OCI-LY1 (cell line): Measurements from ENCODE around the gene CACNA1C.

Experiments used
- H2AFZ ChIP-seq: fragments of 200-600 bp; sonication (generic), shearing (Covaris generic); 2 replicates; pipeline ENCODE4 v1.6.0; 2014; ENCODE audit warnings: antibody characterized with exemption, mild to moderate bottlenecking, low read length
- H3F3A ChIP-seq: fragments of 200-600 bp; sonication (generic), shearing (Covaris generic); 2 replicates; pipeline ENCODE4 v1.6.0; 2014; ENCODE audit warnings: mild to moderate bottlenecking, antibody characterized with exemption, low read length, moderate library complexity; ENCODE audit not compliant: insufficient read depth
- H3K27ac ChIP-seq: fragments of 200-600 bp; sonication (generic); 2 replicates; pipeline ENCODE4 v1.5.1; 2014; ENCODE audit warnings: low read length, mixed run types, mild to moderate bottlenecking, low read depth; ENCODE audit not compliant: poor library complexity, severe bottlenecking
- H3K27me3 ChIP-seq: fragments of 200-600 bp; sonication (generic); 2 replicates; pipeline ENCODE4 v1.6.0; 2014; ENCODE audit warnings: antibody characterized with exemption, mild to moderate bottlenecking, low read length, moderate library complexity; ENCODE audit not compliant: insufficient read depth
- H3K36me3 ChIP-seq: fragments of 200-600 bp; sonication (generic); 2 replicates; pipeline ENCODE4 v1.6.1; 2014; ENCODE audit warnings: mild to moderate bottlenecking, antibody characterized with exemption, low read length, moderate library complexity, mixed read lengths; ENCODE audit not compliant: insufficient read depth
- H3K4me1 ChIP-seq: fragments of 200-600 bp; sonication (generic); 2 replicates; pipeline ENCODE4 v1.5.1; 2014; ENCODE audit warnings: mild to moderate bottlenecking, low read length, moderate library complexity; ENCODE audit not compliant: insufficient read depth, severe bottlenecking
- H3K4me2 ChIP-seq: fragments of 200-600 bp; sonication (generic), shearing (Covaris generic); 2 replicates; pipeline ENCODE4 v1.6.1; 2014; ENCODE audit warnings: low read length
- H3K4me3 ChIP-seq: fragments of 200-600 bp; sonication (generic); 2 replicates; pipeline ENCODE4 v1.5.1; 2014; ENCODE audit warnings: low read length, low read depth, mild to moderate bottlenecking, mixed read lengths; ENCODE audit not compliant: poor library complexity, severe bottlenecking
- H3K79me2 ChIP-seq: fragments of 200-600 bp; shearing (Covaris generic); 2 replicates; pipeline ENCODE4 v1.6.1; 2016; ENCODE audit warnings: mixed run types, low read length, mixed read lengths; ENCODE audit not compliant: insufficient read depth
- H3K9ac ChIP-seq: fragments of 200-600 bp; sonication (generic), shearing (Covaris generic); 2 replicates; pipeline ENCODE4 v1.6.1; 2014; ENCODE audit warnings: mild to moderate bottlenecking, low read length, mixed read lengths
- H3K9me2 ChIP-seq: fragments of 200-600 bp; sonication (generic), shearing (Covaris generic); 2 replicates; pipeline ENCODE4 v1.6.1; 2014; ENCODE audit warnings: low read depth, mild to moderate bottlenecking, low read length, mixed read lengths
- H3K9me3 ChIP-seq: fragments of 200-600 bp; shearing (Covaris generic); 2 replicates; pipeline ENCODE4 v1.6.1; 2014; ENCODE audit warnings: low read length, mixed read lengths
- H4K20me1 ChIP-seq: fragments of 200-600 bp; sonication (generic), shearing (Covaris generic); 2 replicates; pipeline ENCODE4 v1.6.0; 2016; ENCODE audit warnings: mild to moderate bottlenecking, low read length; ENCODE audit not compliant: insufficient read depth
- EZH2 ChIP-seq: fragments of 200-600 bp; sonication (generic), shearing (Covaris generic); IDR thresholded peaks from 2 replicates; pipeline ENCODE4 v1.8.0; 2017; ENCODE audit warnings: borderline replicate concordance, mixed run types, mild to moderate bottlenecking, antibody characterized with exemption, low read length, moderate library complexity, mixed read lengths
- TF ChIP-seq, protein P1 (sequence below): fragments of 200-600 bp; sonication (generic), shearing (Covaris generic); IDR thresholded peaks from 2 replicates; pipeline ENCODE4 v1.5.1; 2017; ENCODE audit warnings: mild to moderate bottlenecking, antibody characterized with exemption, low read length, moderate library complexity, mixed read lengths

CACNA1C gene

DNA sequence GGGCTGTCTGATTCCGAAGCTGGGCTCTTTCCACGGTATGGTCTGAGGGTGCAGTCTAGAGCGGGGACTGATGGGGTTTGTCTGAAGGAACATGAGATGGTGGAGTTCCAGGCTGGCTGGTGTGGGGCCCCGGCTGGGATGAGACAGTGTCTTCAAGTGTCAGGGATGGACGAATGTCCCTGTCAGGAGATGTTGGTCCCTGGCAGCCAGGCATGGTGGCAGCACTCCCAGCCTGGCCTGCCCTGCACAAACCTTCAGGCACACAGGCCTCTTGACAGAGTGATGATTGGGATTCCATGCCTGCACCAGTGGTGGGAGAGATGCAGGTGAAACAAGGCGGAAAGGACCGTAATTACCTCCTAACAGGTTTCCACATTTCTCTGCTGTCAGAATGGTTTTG, 221.9 kb downstream of the CACNA1C start:
- Histone ChIP-seq H3F3A (no peaks in the 10 kb centered on the region), H3K79me2 (no peaks in the 10 kb centered on the region), H3K9ac (no peak overlapping the region), H3K36me3 (no peaks in the 10 kb centered on the region), H4K20me1 (no peaks in the 10 kb centered on the region), H3K9me2 (no peaks in the 10 kb centered on the region), H3K27me3 (no peaks in the 10 kb centered on the region), H3K9me3 (peaks cover 4% of the 10 kb centered on the region; the same call in 1 of the 2 replicates), H2AFZ (no peak overlapping the region), H3K4me2 (no peak overlapping the region), H3K4me1 (no peaks in the 10 kb centered on the region), H3K27ac (no peak overlapping the region), H3K4me3 (no peak overlapping the region)
- TF ChIP-seq, protein P1, sequence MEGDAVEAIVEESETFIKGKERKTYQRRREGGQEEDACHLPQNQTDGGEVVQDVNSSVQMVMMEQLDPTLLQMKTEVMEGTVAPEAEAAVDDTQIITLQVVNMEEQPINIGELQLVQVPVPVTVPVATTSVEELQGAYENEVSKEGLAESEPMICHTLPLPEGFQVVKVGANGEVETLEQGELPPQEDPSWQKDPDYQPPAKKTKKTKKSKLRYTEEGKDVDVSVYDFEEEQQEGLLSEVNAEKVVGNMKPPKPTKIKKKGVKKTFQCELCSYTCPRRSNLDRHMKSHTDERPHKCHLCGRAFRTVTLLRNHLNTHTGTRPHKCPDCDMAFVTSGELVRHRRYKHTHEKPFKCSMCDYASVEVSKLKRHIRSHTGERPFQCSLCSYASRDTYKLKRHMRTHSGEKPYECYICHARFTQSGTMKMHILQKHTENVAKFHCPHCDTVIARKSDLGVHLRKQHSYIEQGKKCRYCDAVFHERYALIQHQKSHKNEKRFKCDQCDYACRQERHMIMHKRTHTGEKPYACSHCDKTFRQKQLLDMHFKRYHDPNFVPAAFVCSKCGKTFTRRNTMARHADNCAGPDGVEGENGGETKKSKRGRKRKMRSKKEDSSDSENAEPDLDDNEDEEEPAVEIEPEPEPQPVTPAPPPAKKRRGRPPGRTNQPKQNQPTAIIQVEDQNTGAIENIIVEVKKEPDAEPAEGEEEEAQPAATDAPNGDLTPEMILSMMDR, result no peak
- TF ChIP-seq EZH2, result no peak

DNA sequence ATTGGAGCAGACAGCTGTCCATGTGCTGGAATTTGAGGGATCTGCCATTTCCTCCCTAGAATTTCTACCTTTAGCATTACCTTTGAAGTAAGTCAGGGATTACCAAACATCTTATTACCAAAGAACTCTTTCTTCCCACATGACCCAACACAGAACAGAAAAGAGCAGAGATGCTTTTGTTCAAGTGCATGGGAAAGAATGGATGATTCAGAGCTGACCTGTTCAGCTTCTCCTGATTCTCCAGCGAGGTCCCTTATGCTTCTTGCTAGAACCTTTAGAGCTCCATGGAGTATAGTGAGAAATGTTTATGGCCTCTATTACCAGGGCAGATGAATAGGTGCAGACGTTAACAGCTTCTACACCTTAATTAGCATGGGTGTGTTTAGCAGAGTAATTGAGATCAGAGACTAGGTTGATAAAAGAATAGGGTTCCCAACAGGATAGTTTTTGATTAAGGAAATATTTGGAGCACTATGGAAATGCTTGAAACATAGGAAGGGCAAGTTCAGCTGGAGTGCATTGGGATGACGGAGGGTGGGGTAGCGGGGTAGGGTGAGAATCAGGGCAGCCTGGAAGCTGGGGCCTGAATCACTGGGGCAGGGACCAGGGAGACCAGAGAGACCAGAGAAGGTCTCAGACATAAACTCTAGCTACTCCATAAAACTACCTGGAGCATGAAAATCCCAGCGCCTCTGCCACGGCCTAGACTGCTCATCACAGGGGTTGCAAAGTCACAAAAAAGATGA, 223.7 kb downstream of the CACNA1C start:
- Histone ChIP-seq H3F3A (no peaks in the 10 kb centered on the region), H3K9ac (no peak overlapping the region), H4K20me1 (no peaks in the 10 kb centered on the region), H3K27ac (no peak overlapping the region), H3K27me3 (no peaks in the 10 kb centered on the region), H3K79me2 (no peaks in the 10 kb centered on the region), H3K4me3 (no peak overlapping the region), H3K4me2 (no peak overlapping the region), H3K4me1 (no peaks in the 10 kb centered on the region), H3K9me3 (peaks cover 9% of the 10 kb centered on the region), H2AFZ (no peak overlapping the region), H3K36me3 (no peaks in the 10 kb centered on the region), H3K9me2 (no peaks in the 10 kb centered on the region)
- TF ChIP-seq, protein P1, result no peak
- TF ChIP-seq EZH2, result no peak

DNA sequence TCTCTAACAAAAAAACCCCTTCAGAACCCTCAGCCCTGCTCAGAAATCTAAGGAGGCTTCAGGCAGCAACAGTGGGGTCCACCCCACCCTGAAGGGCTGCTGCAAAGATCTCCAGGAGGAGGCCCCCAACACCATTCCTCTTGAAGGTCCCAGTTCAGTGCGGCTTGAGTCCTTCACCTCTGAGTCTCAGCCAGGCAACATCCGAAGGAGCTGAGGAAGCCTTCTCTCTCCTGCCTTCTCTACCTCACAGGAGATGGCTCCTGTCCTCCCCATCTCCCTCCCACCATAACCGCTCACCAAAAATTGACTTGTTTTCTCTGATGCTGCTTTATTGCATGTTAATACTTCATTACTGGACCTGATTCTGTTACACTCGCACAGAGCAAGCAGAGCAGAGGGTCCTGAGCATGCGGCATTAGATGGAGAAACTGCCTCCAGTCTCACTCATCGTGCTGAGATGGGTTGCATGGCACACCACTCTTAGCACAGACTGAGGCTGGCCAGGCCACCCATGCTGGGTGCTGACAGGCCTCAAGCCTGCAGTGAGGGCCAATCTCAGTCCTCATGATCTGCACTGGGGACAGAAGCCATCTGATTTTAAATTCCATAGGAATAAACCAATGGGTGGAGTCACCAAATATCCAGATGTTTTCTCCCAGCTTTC, 224.8 kb downstream of the CACNA1C start:
- Histone ChIP-seq H3K4me2 (no peak overlapping the region), H2AFZ (no peak overlapping the region), H3K27me3 (no peaks in the 10 kb centered on the region), H4K20me1 (no peaks in the 10 kb centered on the region), H3K27ac (no peak overlapping the region), H3K4me1 (peaks cover under 1% of the 10 kb centered on the region), H3K9me2 (no peaks in the 10 kb centered on the region), H3F3A (no peaks in the 10 kb centered on the region), H3K79me2 (no peaks in the 10 kb centered on the region), H3K9me3 (peaks cover 13% of the 10 kb centered on the region), H3K9ac (no peak overlapping the region), H3K36me3 (no peaks in the 10 kb centered on the region), H3K4me3 (no peak overlapping the region)
- no peak for TF ChIP-seq EZH2
- TF ChIP-seq, protein P1, result no peak
